LNCaP clone FGC (cell line): ENCODE data around the gene ME3.
"Not testable (repeated sequence)": the region's sequence is repeated elsewhere in the genome, so short reads cannot be mapped to it uniquely, and the experiment has no call there.

Experiments
- DNase-seq: peaks from one replicate; pipeline ENCODE4 v3.0.0-alpha.2; 2011; ENCODE audit warnings: low read depth
- H3K4me3 ChIP-seq: 2 replicates; pipeline ENCODE4 v1.5.1; 2011; ENCODE audit warnings: mild to moderate bottlenecking, low read depth, low read length, control low read depth
- CTCF ChIP-seq: IDR thresholded peaks from 2 replicates; pipeline ENCODE4 v1.5.1; 2012; ENCODE audit warnings: mild to moderate bottlenecking; ENCODE audit not compliant: control insufficient read depth, insufficient read depth; ENCODE audit errors: extremely low read depth

ME3 gene

DNA sequence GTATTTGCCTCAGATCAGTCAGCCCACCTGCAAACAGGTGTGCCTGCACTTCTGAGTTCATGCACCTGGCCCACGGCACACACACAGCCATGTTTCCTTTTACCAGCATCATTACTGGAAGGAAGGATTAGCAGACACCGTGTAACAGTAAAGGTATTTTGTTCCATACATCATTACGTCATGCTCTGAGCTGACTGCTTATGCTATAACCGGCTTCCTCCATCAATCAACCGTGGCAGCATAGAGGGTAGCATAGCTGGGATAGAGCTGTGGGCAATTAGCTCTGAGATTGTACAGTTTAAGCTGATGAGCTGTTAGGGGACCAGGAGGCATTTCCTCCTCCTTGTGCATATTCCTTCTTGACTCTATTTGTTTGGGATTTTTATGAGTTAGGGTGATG is 102.4 kb downstream of the ME3 start:
- TF ChIP-seq CTCF = no peak
- no peak for DNase-seq

DNA sequence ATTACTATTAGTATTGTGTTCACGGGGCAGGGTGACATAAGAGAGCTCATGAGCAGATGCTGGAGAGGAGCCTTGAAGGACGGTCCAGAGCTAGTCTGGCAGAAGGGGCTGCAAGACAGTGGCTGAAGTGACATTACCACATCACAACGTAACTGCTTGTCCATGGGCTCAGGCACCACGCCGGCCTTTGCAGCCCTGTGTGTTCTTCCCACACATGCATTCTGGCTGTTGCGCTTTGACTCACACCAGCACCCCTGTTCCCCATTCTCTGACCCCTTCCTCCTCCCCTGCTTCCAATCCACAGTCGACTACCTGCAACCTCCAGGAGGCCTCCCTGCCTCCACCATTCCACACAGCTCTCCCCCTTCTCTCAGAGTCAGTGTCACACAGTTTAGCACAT is 103.3 kb downstream of the ME3 start:
- no peak for TF ChIP-seq CTCF
- no peak overlapping the region for H3K4me3 ChIP-seq

More for the DNA sequence above, 102.4 kb downstream of the ME3 start:
- H3K4me3 ChIP-seq = no peak overlapping the region

DNA sequence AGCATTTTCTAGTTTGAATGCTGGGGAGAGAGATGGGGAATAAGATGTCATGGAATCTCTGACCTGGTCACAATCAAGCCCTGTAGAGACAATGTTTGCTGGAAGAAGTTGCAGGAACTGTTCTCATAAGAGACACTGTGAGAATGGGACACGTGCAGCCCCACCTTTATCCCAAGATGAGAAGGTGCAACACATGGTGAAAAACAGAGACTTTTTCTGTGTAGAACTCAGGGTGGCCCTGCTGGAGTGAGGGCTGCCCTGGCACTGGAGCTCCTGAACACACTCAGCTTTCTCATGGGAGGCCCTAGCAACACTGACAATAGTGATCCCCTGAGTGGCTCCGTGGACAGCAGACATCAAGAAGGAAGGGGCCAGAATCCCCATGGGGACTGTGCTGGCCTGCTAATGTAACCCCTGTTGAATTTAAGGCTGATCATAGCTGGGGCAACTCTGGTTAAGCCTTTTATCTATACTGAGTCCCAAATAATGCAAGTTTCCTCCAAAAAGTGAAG is 106.6 kb downstream of the ME3 start:
- H3K4me3 ChIP-seq = no peak overlapping the region
- TF ChIP-seq CTCF = no peak
- DNase-seq = no peak

More for the DNA sequence above, 103.3 kb downstream of the ME3 start:
- no peak for DNase-seq

GRCh38 chr11:86565388-86565787 is 107.0 kb downstream of the ME3 start:
- TF ChIP-seq CTCF = no peak
- DNase-seq = no peak
- no peak overlapping the region for H3K4me3 ChIP-seq

- DNase-seq, H3K4me3 ChIP-seq: not testable (repeated sequence)
Measured at GRCh38 chr11:86562842-86563241, 109.6 kb downstream of the ME3 start.

DNA sequence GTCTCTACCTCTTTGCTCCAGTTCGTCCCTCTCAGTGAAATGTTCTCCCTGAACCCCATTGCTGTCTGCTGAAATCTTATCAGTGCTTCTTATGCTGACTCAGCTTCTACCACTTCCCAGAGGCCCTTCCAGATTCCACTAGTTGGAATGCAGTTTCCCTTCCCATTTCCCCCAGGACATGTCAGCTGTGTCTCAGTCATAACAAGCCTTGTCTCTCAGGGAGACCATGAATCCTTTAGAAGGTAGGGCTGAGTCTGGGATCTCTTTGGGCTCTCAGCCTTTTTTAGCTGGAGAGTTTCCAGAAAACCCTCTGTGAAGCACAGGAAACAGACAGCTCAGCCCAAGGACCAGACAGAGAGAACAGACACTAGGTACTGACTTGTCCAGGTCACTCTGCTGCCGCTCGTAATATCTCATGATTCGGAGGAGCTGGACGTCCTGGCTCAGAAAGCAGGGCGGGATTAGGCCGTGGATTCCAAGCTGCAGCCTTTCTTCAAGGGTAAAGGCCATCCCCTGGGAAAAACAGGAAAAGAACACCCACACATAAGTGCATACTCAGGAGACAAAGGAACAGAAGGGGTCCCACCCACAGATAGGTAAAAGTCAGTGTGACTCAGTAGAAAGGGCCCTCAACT is 113.0 kb downstream of the ME3 start:
- H3K4me3 ChIP-seq = no peak overlapping the region
- DNase-seq = no peak
- no peak for TF ChIP-seq CTCF

DNA sequence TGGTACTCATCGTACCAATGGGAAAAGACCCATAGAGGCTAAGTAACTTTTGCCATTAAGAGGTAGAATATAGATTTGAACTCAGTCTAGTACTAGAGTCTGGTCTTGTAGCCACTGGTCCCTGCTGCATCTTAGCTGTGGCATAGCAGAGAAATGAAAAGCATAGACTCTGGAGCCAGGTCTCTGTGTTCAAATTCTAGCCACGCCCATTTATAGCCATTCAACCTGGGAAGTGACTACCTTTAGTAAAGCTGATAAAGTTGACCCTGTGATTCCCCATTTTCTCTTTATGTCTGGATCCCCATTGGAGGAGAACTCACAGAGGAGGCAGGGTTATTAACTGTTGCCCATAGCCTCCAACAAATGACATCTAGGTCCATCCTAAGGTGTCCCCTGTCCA is 113.6 kb downstream of the ME3 start:
- no peak for DNase-seq
- no peak for TF ChIP-seq CTCF
- H3K4me3 ChIP-seq = no peak overlapping the region
